ENCODE data around the gene MICAL3. TPM values are rescaled to one million over a fixed set of nuclear protein-coding genes. Genes with fewer than 3 reads are reported as not detected.

MICAL3 gene
- total and polyA plus RNA-seq, 9 of the 15 experiments (the other 6 are each of a cell fraction or from before 2014, with no cell fraction given), result 0.53 to 32.1 (median 12.3) TPM

DNA sequence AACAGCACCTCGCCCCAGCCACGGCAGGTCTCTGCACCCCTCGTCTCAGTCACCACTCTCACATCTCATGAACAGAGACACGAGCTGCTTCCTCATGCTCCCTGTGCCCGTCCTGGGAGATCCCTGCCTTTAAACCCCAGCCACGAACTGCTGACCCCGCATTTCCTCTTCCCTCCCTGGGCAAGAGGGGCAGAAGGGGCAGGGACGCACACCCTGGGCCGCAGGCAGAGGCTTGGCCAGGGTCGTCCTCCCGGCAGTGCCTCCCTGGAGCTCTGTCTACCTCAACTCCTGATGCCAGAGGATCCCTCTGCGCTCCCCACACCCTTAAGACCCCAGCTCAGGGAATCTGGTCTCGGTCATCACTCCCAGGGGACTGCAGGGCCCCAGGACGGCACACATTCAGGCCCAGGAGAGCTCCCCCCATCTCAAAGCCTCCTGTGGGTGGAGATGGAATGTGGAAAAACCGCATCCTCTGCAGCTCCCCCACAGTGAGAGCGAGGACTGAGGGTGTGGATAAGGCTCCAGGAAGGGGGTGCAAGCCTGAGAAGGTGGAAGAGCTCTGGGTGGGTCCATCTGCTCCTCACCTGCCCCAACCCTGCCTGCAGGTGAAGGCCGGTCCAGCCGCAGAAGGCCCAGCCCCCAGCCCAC is 251.3 kb downstream of the MICAL3 start:
- intact Hi-C loops (cut with micrococcal nuclease) (loop anchor here (10.0 kb wide), 1 partner anchor 292 kb away; no protein-coding TSS in a partner anchor), in situ Hi-C loops (cut with MboI) (no loop called here)
- FAIRE-seq, result peak; percentile 71
- ChIA-PET CTCF (ENCODE audit: low intra/inter-chr PET ratio) (no interaction called here), POLR2A (interaction anchor here (0.5 to 7.0 kb wide), 14 partner anchors 9 to 333 kb away, joined by 3 to 54 read pairs (median 4); no protein-coding TSS in a partner anchor)
- Histone ChIP-seq H3K4me3 (peak overlapping the region; percentile 76), H3K9ac (ENCODE audit: insufficient read depth in 1 of 2, low read depth in 2 of 2, low read length in 2 of 2) (peak overlapping the region; percentile 69 to 92), H3K27ac (ENCODE audit: extremely low read depth, low read depth, low read length) (peak overlapping the region; percentile 81; the same call in 1 of the 3 replicates), H3K36me3 (ENCODE audit: control insufficient read depth, insufficient read depth, low read length) (peaks cover 15% of the 10 kb centered on the region; the same call in 2 of the 3 replicates), H3K4me2 (ENCODE audit: insufficient read depth, low read length) (peak overlapping the region; percentile 82), H3K27me3 (ENCODE audit: control insufficient read depth in 2 of 2, insufficient read depth in 2 of 2, low read length in 2 of 2) (no peaks in the 10 kb centered on the region), H3K9me1 (ENCODE audit: control insufficient read depth, insufficient read depth, low read length) (no peaks in the 10 kb centered on the region), H3K9me3 (replicated peaks; ENCODE audit: control insufficient read depth, insufficient read depth, low read depth, low read length) (no peaks in the 10 kb centered on the region), H3K4me1 (replicated peaks in 1 of 2; ENCODE audit: control insufficient read depth in 2 of 2, insufficient read depth in 2 of 2, low read length in 2 of 2) (peaks cover 19 to 71% of the 10 kb centered on the region in 2 experiments), H2AFZ (ENCODE audit: low read depth, low read length) (peak overlapping the region; percentile 89; the same call in 1 of the 2 replicates), H3K79me2 (ENCODE audit: control insufficient read depth, insufficient read depth, low read length) (peaks cover 53% of the 10 kb centered on the region), H4K20me1 (replicated peaks; ENCODE audit: control insufficient read depth, insufficient read depth, low read length) (peaks cover 42% of the 10 kb centered on the region)
- WGBS (ENCODE audit: insufficient coverage, low coverage, missing lambda C conversion rate), result 39% methylated on average over 17 of the region's 18 CpGs
- TSS peak; percentile 41 for BruUV-seq (replicated peaks)
- DNase-seq (ENCODE audit: extremely low read depth in 1 of 4, low spot score in 3 of 4), result peak in 2 of 4 experiments; percentile 74 to 77
- peak; percentile 54 for ATAC-seq
- TF ChIP-seq KLF6 (CRISPR knock-in tag; IDR thresholded peaks at IDR 0.05; ENCODE audit: borderline replicate concordance), result no peak
- TF ChIP-seq CTBP1 (IDR thresholded peaks at IDR 0.05; ENCODE audit: borderline replicate concordance), result peak; percentile 48; the same call in 1 of the 2 replicates
- TF ChIP-seq TRIM24 (IDR thresholded peaks at IDR 0.05), result 0 out of 4 replicates have a peak, but pooled peaks of 1 of the 2 experiments have one; percentile 10
- no peak for TF ChIP-seq ZNF507 (tag; conservative IDR thresholded peaks at IDR 0.05)
- peak; percentile 70 for TF ChIP-seq TCF3 (CRISPR knock-in tag; IDR thresholded peaks at IDR 0.05)
- no peak for TF ChIP-seq CEBPB (tag; IDR thresholded peaks at IDR 0.05)
- no peak for TF ChIP-seq SP2 (IDR thresholded peaks at IDR 0.05; ENCODE audit: extremely low read depth, low read depth, low read length, poor library complexity, severe bottlenecking)
- no peak for TF ChIP-seq NR1H2 (CRISPR knock-in tag; IDR thresholded peaks at IDR 0.05)
- peak; percentile 8; the same call in 1 of the 2 replicates for TF ChIP-seq TAL1 (IDR thresholded peaks at IDR 0.05)
- peak; percentile 86 for TF ChIP-seq CBFB (CRISPR knock-in tag; IDR thresholded peaks at IDR 0.05)
- no peak for TF ChIP-seq TARDBP (IDR thresholded peaks at IDR 0.05)
- no peak for TF ChIP-seq NCOA6 (IDR thresholded peaks at IDR 0.05)
- no peak for TF ChIP-seq FUS (optimal IDR thresholded peaks at IDR 0.05; ENCODE audit: low read depth, low read length)
- TF ChIP-seq ZNF75A (CRISPR knock-in tag; IDR thresholded peaks at IDR 0.05), result no peak
- TF ChIP-seq E2F3 (CRISPR knock-in tag; IDR thresholded peaks at IDR 0.05), result no peak
- no peak for TF ChIP-seq NUFIP1 (IDR thresholded peaks at IDR 0.05; ENCODE audit: partially characterized antibody)
- peak; percentile 55; the same call in 1 of the 2 replicates for TF ChIP-seq ESRRA (IDR thresholded peaks at IDR 0.05; ENCODE audit: borderline replicate concordance, low read depth)
- no peak for TF ChIP-seq ATF1 (CRISPR knock-in tag; IDR thresholded peaks at IDR 0.05)
- TF ChIP-seq ATF1 (tag; IDR thresholded peaks at IDR 0.05), result no peak
- TF ChIP-seq, protein P1, sequence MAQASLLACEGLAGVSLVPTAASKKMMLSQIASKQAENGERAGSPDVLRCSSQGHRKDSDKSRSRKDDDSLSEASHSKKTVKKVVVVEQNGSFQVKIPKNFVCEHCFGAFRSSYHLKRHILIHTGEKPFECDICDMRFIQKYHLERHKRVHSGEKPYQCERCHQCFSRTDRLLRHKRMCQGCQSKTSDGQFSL (CRISPR knock-in tag; IDR thresholded peaks at IDR 0.05), result peak; percentile 81
- TF ChIP-seq, protein P1 (tag; IDR thresholded peaks at IDR 0.05), result 0 out of 4 replicates have a peak, but pooled peaks of 1 of the 2 experiments have one; percentile 40
- no peak for TF ChIP-seq ETV5 (CRISPR knock-in tag; IDR thresholded peaks at IDR 0.05; ENCODE audit: low read depth)
- TF ChIP-seq FOXK2 (conservative IDR thresholded peaks at IDR 0.05 in 1 of 2, IDR thresholded peaks at IDR 0.05 in 1 of 2; ENCODE audit: low read depth in 2 of 2), result no peak
- no peak for TF ChIP-seq ZNF41 (CRISPR knock-in tag; conservative IDR thresholded peaks at IDR 0.05)
- TF ChIP-seq GATA2 (CRISPR knock-in tag; IDR thresholded peaks at IDR 0.05), result no peak
- no peak for TF ChIP-seq ZNF347 (CRISPR knock-in tag; IDR thresholded peaks at IDR 0.05; ENCODE audit: low read depth)
- TF ChIP-seq ZNF316 (IDR thresholded peaks at IDR 0.05), result peak; percentile 73

All from K562 (cell line).